Middle frontal gyrus (tissue), 1 donor: ENCODE results near the gene CDIP1.

Experiments
- DNase-seq: peaks from one replicate; pipeline ENCODE4 v3.0.0-alpha.2; 2015; ENCODE audit warnings: low spot score; ENCODE audit errors: extremely low spot score

The CDIP1 gene

GRCh38 chr16:4539716-4540284 lies 1.2 kb upstream of the CDIP1 start:
- no peak for DNase-seq

- DNase-seq: no peak
These were observed 913 bp downstream of the CDIP1 start for GRCh38 chr16:4537376-4538343.

GRCh38 chr16:4536391-4537106 lies 2.0 kb downstream of the CDIP1 start:
- no peak for DNase-seq

GRCh38 chr16:4535627-4536108 lies 2.9 kb downstream of the CDIP1 start:
- no peak for DNase-seq

- no peak for DNase-seq
These were observed 4.3 kb downstream of the CDIP1 start for GRCh38 chr16:4534151-4534790.

GRCh38 chr16:4533490-4533889 lies 5.1 kb downstream of the CDIP1 start:
- no peak for DNase-seq

- no peak for DNase-seq
These were observed 6.3 kb downstream of the CDIP1 start for GRCh38 chr16:4532238-4532637.

- no peak for DNase-seq
These were observed 6.8 kb downstream of the CDIP1 start for GRCh38 chr16:4531811-4532210.

- no peak for DNase-seq
These were observed 9.2 kb downstream of the CDIP1 start for GRCh38 chr16:4529085-4530060.

GRCh38 chr16:4525634-4526277 lies 12.8 kb downstream of the CDIP1 start:
- DNase-seq: no peak

- DNase-seq: no peak
These were observed 13.5 kb downstream of the CDIP1 start for GRCh38 chr16:4525069-4525468.

- no peak for DNase-seq
These were observed 14.0 kb downstream of the CDIP1 start for GRCh38 chr16:4524571-4524970.

GRCh38 chr16:4523686-4524085 lies 14.9 kb downstream of the CDIP1 start:
- no peak for DNase-seq

GRCh38 chr16:4522051-4522581 lies 16.5 kb downstream of the CDIP1 start:
- DNase-seq: peak; percentile 61

- no peak for DNase-seq
These were observed 17.7 kb downstream of the CDIP1 start for GRCh38 chr16:4520913-4521312.

GRCh38 chr16:4519274-4520058 lies 19.1 kb downstream of the CDIP1 start:
- DNase-seq: no peak

GRCh38 chr16:4517812-4518680 lies 20.5 kb downstream of the CDIP1 start:
- no peak for DNase-seq
